Measurements from ENCODE around the gene CIB2. TPM values are rescaled to one million over a fixed set of nuclear protein-coding genes. Genes with fewer than 3 reads are reported as not detected.

The CIB2 gene
- total RNA-seq, 2 donors from 2014 or later = 16.7 to 23.0 TPM

DNA sequence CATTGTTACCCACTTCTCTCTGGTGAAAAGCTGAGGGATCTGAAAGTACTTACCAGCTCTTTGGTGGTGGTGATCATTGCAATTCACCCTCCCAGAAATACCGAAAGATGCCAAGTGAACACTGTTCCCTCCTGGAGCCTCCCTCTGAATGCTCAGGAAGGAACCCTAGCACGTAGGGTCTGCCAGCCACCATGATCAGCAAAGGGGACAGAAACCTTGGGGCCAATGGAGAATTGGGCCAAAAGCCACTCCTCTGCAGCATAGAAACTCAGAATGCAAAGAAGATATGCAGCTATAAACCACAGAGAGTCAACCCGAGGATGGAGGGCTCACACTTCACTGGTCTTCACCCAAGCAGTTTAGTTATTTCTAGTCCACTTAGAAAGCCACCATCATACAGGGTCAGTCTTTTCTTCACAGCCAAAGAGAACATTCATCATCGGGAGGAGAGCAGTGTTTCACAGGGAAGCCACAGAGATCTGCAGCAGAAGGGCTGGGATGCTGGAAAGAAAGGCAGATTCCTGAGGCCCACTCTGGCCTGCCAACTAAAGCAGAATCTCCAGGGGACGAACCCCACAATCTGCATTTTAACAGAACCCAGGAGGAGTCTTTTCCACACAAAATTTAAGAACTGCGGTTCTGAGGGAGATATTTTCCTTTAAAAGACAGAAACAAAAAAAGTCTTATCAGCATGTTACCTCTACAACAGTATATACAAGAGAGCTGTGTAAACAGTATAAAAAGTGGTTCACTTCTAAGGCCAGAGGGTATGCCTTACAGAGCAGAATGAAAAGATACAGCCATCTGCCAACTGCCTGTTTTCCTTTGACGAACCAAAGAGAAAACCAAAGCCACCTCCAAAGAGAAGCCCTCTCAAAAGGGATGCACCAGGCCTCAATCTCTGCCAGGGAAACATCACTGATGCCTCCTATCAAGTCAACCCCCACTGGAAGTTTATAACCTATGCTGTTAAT lies 65.0 kb downstream of the CIB2 start:
- H3K4me3 ChIP-seq = no peak overlapping the region

DNA sequence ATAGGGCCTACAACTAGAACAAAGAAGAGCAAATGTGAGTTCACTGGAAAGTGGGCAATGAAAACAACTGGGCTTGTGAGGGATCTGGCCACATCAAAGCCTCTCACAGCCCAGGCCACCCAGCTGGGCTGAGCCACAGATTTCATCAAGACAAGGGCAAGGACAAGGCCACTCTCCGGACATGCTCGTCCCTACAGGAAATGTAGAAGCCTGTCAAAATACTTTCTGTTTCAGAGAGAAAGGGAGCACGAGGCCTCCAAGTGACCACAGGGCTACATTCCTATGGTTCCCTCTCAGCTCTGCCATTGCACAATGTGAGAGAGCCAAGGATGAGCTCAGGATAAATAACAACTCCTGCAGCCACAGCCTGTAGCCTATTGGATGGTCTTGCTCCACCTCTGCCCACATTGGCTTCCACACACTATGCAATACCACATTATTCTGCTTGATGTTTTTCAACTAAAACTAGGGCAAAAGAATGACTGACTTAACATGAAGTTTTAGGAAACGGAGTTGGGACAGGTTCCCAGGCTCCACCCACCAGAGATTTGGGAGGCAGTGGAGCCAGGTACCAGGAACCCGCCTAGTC lies 65.9 kb downstream of the CIB2 start:
- Histone ChIP-seq H3K4me1 (replicated peaks) (peaks cover 27% of the 10 kb centered on the region), H3K9me3 (no peaks in the 10 kb centered on the region), H3K36me3 (no peaks in the 10 kb centered on the region), H3K27ac (peak overlapping the region; percentile 56 to 64), H3K4me3 (no peak overlapping the region), H3K27me3 (replicated peaks; ENCODE audit: insufficient read depth) (no peaks in the 10 kb centered on the region)
- WGBS = 54% methylated on average over 5 of the region's 5 CpGs
- no peak for DNase-seq (ENCODE audit: low spot score)
- intact Hi-C loops (cut with DNase I) = no loop called here
- TF ChIP-seq POLR2A (IDR thresholded peaks at IDR 0.05) = no peak
- TF ChIP-seq, protein P1, sequence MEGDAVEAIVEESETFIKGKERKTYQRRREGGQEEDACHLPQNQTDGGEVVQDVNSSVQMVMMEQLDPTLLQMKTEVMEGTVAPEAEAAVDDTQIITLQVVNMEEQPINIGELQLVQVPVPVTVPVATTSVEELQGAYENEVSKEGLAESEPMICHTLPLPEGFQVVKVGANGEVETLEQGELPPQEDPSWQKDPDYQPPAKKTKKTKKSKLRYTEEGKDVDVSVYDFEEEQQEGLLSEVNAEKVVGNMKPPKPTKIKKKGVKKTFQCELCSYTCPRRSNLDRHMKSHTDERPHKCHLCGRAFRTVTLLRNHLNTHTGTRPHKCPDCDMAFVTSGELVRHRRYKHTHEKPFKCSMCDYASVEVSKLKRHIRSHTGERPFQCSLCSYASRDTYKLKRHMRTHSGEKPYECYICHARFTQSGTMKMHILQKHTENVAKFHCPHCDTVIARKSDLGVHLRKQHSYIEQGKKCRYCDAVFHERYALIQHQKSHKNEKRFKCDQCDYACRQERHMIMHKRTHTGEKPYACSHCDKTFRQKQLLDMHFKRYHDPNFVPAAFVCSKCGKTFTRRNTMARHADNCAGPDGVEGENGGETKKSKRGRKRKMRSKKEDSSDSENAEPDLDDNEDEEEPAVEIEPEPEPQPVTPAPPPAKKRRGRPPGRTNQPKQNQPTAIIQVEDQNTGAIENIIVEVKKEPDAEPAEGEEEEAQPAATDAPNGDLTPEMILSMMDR (IDR thresholded peaks at IDR 0.05) = no peak
- TF ChIP-seq POLR2AphosphoS5 (IDR thresholded peaks at IDR 0.05) = peak; percentile 25

More for the DNA sequence above, 65.0 kb downstream of the CIB2 start:
- H3K27me3 ChIP-seq (replicated peaks; ENCODE audit: insufficient read depth) = no peaks in the 10 kb centered on the region
- H3K36me3 ChIP-seq = no peaks in the 10 kb centered on the region
- intact Hi-C loops (cut with DNase I) = no loop called here
- H3K27ac ChIP-seq = peak overlapping the region; percentile 56 to 64
- TF ChIP-seq POLR2A (IDR thresholded peaks at IDR 0.05) (no peak), POLR2AphosphoS5 (IDR thresholded peaks at IDR 0.05) (no peak)
- TF ChIP-seq, protein P1 (IDR thresholded peaks at IDR 0.05) = no peak
- peaks cover 27% of the 10 kb centered on the region for H3K4me1 ChIP-seq (replicated peaks)
- DNase-seq (ENCODE audit: low spot score) = no peak
- 58% methylated on average over 7 of the region's 7 CpGs for WGBS
- no peaks in the 10 kb centered on the region for H3K9me3 ChIP-seq

DNA sequence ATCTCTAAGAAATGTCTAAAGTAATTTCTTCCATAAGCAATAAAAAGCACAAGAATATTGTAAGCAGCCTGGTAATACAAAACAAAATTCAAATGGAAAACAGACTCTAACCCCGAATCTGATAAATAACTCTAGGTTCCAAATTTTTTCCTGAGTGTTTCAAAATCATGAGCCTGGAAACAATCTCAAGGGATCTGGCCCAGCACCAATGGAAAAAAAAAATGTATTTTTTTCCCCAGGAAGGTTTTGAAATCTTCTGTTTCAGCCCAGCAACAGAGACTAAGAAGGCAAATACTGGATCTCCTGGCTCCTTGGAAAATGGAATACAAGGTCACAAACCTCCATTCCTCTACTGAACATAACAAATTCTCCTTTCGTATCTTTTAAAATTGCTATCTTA lies 66.7 kb downstream of the CIB2 start:
- peaks cover 34% of the 10 kb centered on the region for H3K4me1 ChIP-seq (replicated peaks)
- no peak overlapping the region for H3K4me3 ChIP-seq
- 72% methylated on average over 2 of the region's 2 CpGs for WGBS

DNA sequence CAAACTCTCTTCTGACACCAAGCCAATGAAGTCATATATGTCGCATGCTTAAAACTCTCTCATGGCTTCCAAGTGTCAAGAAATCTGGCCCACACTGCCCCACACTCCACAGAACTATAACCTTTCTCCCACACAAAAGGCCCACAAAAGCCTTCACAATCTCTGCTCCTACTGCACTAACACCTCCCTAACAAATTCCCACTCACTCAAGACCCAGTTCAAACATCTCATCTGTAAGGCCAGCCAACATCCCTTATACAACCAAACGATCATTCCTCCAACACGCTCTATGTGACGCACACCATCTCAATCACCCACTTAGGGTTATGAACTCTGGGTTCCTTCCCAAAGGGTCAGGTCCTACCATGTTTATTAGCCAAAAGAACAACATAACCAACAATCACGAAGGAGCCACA lies 67.3 kb downstream of the CIB2 start:
- Histone ChIP-seq H3K9me3 (no peaks in the 10 kb centered on the region), H3K4me3 (no peak overlapping the region), H3K27me3 (replicated peaks; ENCODE audit: insufficient read depth) (no peaks in the 10 kb centered on the region), H3K4me1 (replicated peaks) (peaks cover 39% of the 10 kb centered on the region), H3K27ac (peak overlapping the region; percentile 5 to 30), H3K36me3 (no peaks in the 10 kb centered on the region)
- 77% methylated on average over 5 of the region's 5 CpGs for WGBS
- intact Hi-C loops (cut with DNase I) = no loop called here
- no peak for DNase-seq (ENCODE audit: low spot score)
- no peak for TF ChIP-seq POLR2AphosphoS5 (IDR thresholded peaks at IDR 0.05)
- TF ChIP-seq, protein P1 (IDR thresholded peaks at IDR 0.05) = no peak

More for the DNA sequence above, 66.7 kb downstream of the CIB2 start:
- H3K27me3 ChIP-seq (replicated peaks; ENCODE audit: insufficient read depth) = no peaks in the 10 kb centered on the region
- DNase-seq (ENCODE audit: low spot score) = no peak
- no peaks in the 10 kb centered on the region for H3K9me3 ChIP-seq
- intact Hi-C loops (cut with DNase I) = no loop called here
- peak overlapping the region; percentile 56 to 64 for H3K27ac ChIP-seq
- no peaks in the 10 kb centered on the region for H3K36me3 ChIP-seq
- no peak for TF ChIP-seq POLR2AphosphoS5 (IDR thresholded peaks at IDR 0.05)
- TF ChIP-seq, protein P1 (IDR thresholded peaks at IDR 0.05) = no peak
- TF ChIP-seq POLR2A (IDR thresholded peaks at IDR 0.05) = no peak

Data from prostate gland (tissue), 2 donors.